C4-2B (cell line): ENCODE data around the gene HTT.

ENCODE experiments used
- ZFX ChIP-seq: fragments of 450-650 bp; IDR thresholded peaks from 2 replicates; pipeline ENCODE4 v1.6.1; 2017
- TF ChIP-seq, protein P1 (sequence below): fragments of 450-650 bp; conservative IDR thresholded peaks from 2 replicates; pipeline ENCODE4 v1.5.1; 2017; ENCODE audit warnings: mild to moderate bottlenecking

DNA sequence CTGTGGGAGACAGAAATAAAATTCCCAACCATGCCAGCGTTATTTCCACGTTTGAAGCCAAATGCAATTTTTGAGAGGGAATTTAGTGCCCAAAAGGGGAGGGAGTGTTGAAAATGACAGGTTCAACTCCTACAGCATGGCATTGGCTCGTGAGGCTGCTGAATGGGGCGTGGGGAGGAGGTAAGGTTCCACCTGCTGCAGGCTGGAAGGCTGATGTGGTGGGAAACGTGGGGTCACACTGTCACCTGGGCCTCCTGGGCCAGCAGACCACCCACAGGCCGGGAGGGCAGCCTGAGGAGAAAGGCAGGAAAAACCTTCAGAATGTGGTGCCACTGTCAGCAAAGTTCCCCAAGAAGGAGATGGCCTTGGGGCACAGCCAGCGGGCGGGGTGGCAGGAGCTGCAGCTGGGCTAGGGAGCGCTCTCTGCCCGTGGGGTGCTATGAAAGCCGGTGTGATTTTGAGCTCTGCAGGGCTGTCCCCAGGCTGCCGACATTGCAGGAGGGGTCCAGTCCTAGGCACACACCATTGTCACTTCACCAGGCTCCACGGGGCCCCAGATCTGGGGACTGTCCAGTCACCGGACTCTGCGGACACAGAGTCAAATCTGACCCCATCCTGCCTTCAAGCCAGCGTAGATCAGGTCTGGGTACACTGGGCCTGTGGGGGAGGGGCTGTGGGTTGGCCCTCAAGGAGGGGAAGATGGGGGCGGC is 194.1 kb downstream of the HTT start:
- TF ChIP-seq, protein P1, sequence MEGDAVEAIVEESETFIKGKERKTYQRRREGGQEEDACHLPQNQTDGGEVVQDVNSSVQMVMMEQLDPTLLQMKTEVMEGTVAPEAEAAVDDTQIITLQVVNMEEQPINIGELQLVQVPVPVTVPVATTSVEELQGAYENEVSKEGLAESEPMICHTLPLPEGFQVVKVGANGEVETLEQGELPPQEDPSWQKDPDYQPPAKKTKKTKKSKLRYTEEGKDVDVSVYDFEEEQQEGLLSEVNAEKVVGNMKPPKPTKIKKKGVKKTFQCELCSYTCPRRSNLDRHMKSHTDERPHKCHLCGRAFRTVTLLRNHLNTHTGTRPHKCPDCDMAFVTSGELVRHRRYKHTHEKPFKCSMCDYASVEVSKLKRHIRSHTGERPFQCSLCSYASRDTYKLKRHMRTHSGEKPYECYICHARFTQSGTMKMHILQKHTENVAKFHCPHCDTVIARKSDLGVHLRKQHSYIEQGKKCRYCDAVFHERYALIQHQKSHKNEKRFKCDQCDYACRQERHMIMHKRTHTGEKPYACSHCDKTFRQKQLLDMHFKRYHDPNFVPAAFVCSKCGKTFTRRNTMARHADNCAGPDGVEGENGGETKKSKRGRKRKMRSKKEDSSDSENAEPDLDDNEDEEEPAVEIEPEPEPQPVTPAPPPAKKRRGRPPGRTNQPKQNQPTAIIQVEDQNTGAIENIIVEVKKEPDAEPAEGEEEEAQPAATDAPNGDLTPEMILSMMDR = no peak
- no peak for TF ChIP-seq ZFX
